T47D (cell line): Measurements from ENCODE around the gene CYP3A5.
"Not testable (repeated sequence)": the region's sequence is repeated elsewhere in the genome, so short reads cannot be mapped to it uniquely, and the experiment has no call there.

ENCODE experiments used
- DNase-seq, 2 experiments: peaks; one replicate each; pipeline versions ENCODE4 v3.0.0 to v3.0.0-alpha.2; 2011 to 2012; ENCODE audit warnings: low read depth in 1 of 2, low spot score in 1 of 2
- JUND ChIP-seq: IDR thresholded peaks from 2 replicates; pipeline ENCODE4 v1.6.1; 2012; ENCODE audit warnings: low read depth
- in situ Hi-C: cut with HindIII; loops from 2 replicates; pipeline ENCODE4 v1.10.0; 2016; ENCODE audit warnings: low sequenced_read_pairs, low pct_unique_long_range_greater_than_20kb

The CYP3A5 gene

DNA sequence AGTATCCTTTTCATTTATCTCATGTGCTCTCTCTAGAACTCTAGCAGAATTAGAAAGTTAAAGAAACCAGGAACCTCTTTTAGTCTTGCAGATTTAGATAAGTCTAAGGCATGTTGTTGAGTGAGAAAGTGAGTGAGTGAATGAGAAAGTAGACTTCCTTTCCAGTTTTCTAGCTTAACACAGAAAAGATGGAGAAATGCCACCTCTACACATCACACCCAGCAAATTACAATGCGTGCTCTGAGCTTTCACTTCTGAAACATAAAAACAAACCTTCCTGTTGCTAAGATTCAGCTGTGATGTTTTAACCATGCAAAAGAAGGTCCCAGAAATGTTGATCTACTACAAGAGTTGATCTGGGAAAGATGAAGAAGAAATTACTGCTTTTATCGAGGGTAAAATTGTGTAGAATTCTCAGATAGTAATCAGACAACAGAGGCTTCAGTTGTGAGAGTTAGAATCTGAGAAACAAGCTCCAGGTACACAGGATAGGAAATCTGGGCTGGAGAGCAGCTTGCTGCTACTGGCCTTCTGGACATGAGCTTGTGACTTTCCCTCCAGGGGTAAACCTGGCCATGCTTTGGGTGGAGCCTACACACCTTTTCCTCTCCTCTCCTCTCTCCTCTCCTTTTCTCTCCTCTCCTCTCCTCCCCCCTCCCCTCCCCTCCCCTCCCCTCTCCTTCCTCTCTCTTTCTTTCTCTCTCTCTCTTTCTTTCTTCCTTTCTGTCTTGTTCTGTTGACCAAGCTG lies 4.6 kb downstream of the CYP3A5 start:
- no peak for TF ChIP-seq JUND
- DNase-seq: no peak
- in situ Hi-C loops: no loop called here

DNA sequence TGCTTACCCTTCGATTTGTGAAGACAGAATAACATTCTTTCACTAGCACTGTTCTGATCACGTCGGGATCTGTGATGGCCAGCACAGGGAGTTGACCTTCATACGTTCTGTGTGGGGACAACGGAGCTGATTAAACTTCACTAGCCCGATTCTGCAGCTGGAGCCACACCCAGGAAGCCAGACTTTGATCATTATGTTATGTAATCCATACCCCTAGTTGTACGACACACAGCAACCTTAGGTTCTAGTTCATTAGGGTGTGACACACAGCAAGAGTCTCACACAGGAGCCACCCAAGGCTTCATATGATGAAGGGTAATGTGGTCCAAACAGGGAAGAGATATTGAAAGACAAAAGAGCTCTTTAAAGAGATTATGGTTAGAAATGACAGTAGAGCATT lies 7.2 kb downstream of the CYP3A5 start:
- in situ Hi-C loops: no loop called here
- DNase-seq: no peak
- no peak for TF ChIP-seq JUND

DNA sequence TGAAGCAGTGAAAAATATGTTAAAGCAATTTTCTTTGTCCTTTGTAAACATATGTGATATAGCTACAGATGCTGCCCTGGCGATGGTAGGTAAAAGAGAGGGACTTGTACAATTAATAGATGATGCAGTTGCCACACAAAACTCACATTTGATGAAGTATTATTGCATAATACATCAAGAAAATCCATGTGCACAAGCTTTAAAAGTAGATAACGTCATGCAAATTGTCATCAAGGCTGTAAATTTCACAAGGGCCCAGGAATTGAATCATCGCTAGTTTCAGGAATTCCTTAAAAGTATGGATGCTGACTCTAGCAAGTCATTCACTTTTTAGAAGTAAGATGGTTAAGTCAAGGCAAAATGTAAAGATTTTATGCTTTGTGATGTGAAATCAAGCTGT lies 10.0 kb downstream of the CYP3A5 start:
- in situ Hi-C loops: no loop called here
- DNase-seq: no peak
- TF ChIP-seq JUND: no peak

DNA sequence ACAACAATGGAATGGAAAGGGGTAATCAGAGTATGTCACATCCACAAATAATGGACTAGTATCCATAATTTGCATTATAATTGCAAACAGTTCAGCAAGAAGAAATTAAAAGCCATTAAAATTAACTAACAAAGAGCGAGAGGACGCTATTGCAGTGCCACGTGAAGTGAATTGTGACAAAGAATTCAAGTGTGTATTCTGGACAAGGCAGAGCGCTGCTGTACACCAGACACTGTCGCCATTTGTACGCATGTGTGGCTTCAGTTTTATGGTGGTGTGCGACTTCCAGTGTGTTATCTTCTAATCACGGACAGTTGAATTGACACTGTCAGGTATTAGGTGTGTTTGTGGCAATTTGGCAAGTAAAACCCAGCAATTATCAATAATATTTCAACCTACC lies 11.3 kb downstream of the CYP3A5 start:
- DNase-seq: no peak
- in situ Hi-C loops: no loop called here
- TF ChIP-seq JUND: no peak

DNA sequence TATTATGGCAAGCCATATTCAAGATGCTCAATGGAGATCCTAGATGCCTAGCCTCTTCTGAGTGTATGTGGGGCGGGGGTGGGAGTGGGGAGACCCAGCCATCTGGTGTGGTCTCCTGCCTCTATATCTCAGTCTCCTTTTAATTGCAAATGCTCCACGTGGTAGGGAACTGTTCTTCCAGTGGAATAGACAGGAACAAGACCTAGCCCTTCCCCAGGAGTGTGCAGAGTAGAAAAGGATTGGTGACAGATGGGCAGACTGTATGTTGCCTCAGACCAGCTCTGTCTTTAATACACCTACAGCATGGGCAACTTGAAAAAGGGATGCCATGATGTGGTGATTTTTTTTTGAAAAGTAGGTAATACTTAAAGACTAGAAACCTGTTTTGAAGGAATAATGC lies 12.6 kb downstream of the CYP3A5 start:
- TF ChIP-seq JUND: no peak
- in situ Hi-C loops: no loop called here
- DNase-seq: no peak

DNA sequence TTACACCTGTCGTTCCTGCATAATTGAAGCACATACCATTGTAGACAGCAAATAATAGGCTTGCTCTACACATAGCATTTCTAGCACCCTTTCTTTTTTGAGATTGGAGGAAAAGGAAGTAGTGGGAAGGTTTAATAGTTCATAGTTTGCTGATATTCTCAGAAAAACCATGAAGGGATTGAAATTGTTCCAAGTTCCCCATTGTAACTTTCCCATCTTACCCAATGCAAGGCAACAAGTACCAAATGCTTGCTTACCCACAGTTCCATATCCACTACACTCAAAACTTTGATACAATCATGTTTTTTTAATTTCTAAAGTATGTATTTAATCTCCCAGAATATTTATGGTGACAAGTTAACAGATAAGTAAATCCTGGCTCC lies 13.8 kb downstream of the CYP3A5 start:
- no peak for TF ChIP-seq JUND

DNA sequence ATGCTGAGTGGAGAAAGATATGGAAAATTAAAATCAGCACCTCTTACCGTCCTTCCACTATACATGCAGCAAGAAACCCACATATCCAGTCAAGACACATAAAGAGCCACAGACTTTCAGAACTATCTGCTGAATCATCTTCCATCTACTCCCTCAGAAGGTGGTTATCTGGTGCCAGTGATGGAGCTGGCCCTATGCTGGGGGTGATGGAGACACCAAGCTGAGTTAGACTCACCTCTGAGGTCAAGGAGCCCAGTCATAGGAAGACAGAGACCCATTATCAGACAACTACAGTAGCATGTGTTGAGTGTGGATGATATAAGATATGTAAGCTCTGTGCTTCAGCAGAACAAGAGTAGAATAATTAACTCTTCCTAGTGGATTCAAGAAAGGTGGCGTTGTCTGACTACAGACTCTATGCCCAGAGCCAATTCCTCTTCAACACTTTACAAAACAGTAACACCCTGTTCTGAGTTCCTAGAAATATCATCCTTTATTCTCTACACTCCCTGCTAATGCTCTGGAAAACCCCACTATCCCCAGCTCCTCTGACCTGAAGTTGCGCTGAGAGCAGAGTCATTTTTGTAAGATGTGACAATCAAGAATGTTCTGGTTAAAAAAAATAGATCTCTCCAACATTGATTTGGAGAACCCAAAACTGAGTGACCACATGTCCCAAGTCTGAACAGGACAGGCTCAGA lies 14.3 kb downstream of the CYP3A5 start:
- in situ Hi-C loops: no loop called here
- no peak for TF ChIP-seq JUND
- DNase-seq: no peak

More for the DNA sequence above, 13.8 kb downstream of the CYP3A5 start:
- in situ Hi-C loops: no loop called here
- DNase-seq: no peak

DNA sequence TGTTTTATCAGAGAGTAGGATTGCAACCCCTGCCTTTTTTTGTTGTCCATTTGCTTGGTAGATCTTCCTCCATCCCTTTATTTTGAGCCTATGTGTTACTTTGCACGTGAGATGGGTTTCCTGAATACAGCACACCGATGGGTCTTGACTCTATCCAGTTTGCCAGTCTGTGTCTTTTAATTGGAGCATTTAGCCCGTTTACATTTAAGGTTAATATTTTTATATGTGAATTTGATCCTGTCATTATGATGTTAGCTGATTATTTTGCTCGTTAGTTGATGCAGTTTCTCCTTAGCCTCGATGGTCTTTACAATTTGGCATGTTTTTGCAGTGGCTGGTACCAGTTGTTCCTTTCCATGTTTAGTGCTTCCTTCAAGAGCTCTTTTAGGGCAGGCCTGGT lies 21.9 kb downstream of the CYP3A5 start:
- in situ Hi-C loops, DNase-seq: not testable (repeated sequence)

DNA sequence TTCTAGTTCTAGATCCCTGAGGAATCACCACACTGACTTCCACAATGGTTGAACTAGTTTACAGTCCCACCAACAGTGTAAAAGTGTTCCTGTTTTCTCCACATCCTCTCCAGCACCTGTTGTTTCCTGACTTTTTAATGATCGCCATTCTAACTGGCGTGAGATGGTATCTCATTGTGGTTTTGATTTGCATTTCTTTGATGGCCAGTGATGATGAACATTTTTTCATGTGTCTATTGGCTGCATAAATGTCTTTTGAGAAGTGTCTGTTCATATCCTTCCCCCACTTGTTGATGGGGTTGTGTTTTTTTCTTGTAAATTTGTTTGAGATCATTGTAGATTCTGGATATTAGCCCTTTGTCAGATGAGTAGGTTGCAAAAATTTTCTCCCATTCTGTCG lies 25.2 kb downstream of the CYP3A5 start:
- DNase-seq, in situ Hi-C loops: not testable (repeated sequence)

DNA sequence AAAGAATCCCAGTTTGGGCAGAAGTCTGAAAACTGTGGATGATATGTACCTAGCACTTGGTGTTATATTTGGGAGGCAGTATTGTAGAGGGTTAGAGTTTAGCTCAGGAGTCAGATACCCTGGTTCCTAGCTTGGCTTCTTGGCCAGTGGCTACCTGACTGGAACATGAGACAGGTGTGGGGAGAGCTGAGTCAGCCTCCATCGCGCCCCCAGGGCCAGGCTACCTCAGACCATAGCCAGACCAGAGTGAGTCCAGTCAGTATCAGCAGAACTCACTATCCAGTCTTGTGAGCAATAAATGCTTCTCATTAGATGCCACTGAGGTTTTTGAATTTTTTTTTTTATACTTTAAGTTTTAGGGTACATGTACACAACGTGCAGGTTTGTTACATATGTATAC lies 26.0 kb downstream of the CYP3A5 start:
- DNase-seq: no peak
- TF ChIP-seq JUND: no peak
- in situ Hi-C loops: no loop called here

DNA sequence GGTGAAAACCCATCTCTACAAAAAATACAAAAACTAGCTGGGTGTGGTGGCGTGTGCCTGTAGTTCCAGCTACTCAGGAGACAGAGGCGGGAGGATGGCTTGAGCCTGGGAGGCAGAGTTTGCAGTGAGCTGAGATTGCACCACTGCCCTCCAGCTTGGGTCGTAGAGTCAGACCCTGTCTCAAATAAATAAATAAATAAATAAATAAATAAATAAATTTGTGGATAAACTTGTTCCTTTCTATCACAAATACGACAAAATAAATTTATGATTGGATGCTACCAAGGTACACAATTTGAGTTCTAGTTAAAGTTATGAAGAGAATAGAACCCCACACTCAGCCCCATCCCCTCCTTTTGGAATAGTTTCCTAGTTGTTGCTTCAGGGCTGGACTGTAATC lies 26.5 kb downstream of the CYP3A5 start:
- DNase-seq, in situ Hi-C loops: not testable (repeated sequence)

DNA sequence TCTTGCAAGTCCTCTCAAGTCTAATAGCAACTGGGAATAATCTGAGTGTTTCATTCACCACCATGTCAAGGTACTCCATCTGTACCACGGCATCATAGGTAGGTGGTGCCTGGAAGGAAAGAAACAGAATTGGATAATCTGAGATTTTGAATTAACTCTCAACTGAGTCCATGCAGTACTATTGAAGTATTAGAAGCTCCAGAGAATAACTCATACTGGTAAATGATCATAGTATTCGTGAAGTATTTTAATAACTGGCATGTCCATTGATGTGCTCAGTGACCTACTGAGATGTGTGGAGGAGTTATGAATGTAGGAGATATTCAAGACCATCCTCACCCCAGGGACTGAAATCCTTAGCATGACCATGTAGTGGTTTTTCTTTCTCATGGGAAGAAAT lies 27.1 kb downstream of the CYP3A5 start:
- TF ChIP-seq JUND: no peak
- no peak for DNase-seq
- in situ Hi-C loops: no loop called here

DNA sequence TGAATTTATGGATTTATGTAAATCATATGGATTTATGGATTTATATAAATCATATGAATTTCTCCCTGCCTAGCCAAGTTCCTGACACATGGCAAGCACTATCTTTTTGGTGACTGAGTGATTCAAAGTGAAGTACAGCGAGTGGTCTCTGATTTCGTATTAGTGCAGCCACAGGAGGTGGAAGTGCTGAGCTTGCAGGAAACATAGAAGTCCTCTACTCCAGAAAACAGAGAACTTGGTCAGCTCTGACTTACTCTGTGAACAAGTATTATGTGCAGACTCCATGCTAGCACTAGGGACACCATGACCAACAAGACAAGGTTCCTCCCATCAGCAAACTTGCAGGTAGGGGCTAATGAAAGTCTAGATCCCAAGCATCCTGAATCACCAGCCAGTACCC lies 28.5 kb downstream of the CYP3A5 start:
- no peak for DNase-seq
- TF ChIP-seq JUND: no peak
- in situ Hi-C loops: no loop called here

DNA sequence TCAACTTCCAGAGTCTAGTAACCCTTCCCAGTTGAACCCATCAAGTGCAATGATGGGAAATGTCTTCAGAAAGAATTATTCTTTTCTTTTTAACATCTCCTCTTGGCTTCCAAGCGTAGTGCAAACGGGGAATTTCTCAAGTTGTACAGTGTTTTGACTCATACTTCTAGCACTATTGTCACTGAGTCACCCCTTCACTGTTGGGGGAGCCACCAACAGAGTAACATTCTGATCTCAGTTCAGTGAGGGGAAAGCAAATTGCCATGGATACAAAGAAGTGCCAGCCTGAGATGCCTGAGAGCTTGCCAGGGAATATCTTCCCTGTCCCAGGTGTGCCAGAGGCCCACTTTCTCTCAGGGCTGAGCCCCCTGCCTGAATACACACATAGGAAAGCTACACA lies 31.0 kb downstream of the CYP3A5 start:
- TF ChIP-seq JUND: no peak
- DNase-seq: no peak
- in situ Hi-C loops: no loop called here
